ENCODE results near the gene EFR3B.

Gene EFR3B

DNA sequence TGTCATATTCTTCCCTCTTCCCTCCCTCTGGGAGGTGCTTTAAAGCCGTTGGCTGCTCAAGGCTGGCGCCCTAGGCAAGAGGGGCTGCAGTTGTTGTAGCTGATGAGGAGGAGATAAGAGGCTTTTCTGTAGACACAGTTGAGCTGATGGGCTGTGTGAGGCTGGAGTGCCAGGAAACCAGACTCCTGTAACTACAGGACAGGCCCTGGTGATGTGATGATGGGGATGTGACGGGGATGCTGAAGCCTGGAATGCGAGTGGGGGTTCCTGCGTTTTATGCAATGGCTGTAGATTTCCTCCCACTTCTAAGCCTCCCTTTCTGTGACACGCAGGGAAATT lies 5.7 kb upstream of the EFR3B start:
- Histone ChIP-seq H3K36me3 (ENCODE audit: control insufficient read depth, insufficient read depth, low read length, severe bottlenecking) (no peaks in the 10 kb centered on the region), H3K9me3 (ENCODE audit: control insufficient read depth, low read length) (peaks cover 4% of the 10 kb centered on the region), H3K27me3 (replicated peaks; ENCODE audit: control insufficient read depth, insufficient read depth, low read length) (peaks cover 12% of the 10 kb centered on the region), H3K4me3 (ENCODE audit: low read length) (no peak overlapping the region), H3K4me1 (ENCODE audit: control insufficient read depth, insufficient read depth, low read length) (peaks cover under 1% of the 10 kb centered on the region), H3K9ac (ENCODE audit: low read length) (no peak overlapping the region)
- no peak for DNase-seq (ENCODE audit: low read depth)

DNA sequence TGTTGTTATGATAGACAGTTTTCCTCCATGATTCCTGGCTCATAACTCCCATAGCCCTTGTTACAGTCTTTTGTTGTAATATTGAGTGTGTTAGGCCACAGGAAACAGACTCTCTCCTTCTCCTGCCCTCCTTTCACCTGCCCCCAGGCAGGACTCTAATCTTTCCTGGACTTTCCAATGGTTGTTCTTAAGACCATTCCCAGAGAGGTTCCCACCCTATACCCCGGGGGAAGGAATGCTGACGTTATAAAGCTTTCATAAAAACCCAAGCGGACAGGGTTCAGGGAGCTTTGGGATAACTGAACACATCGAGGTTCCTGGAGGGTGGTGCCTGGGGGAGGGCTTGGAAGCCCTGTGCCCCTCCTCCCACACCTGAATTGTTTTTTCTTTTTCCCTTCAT lies 2.8 kb upstream of the EFR3B start:
- DNase-seq (ENCODE audit: low read depth), result no peak
- no peak overlapping the region for H3K4me3 ChIP-seq (ENCODE audit: low read length)
- peaks cover 12% of the 10 kb centered on the region for H3K27me3 ChIP-seq (replicated peaks; ENCODE audit: control insufficient read depth, insufficient read depth, low read length)
- peaks cover 18% of the 10 kb centered on the region for H3K4me1 ChIP-seq (ENCODE audit: control insufficient read depth, insufficient read depth, low read length)
- H3K36me3 ChIP-seq (ENCODE audit: control insufficient read depth, insufficient read depth, low read length, severe bottlenecking), result no peaks in the 10 kb centered on the region
- H3K9me3 ChIP-seq (ENCODE audit: control insufficient read depth, low read length), result peaks cover 3% of the 10 kb centered on the region
- H3K9ac ChIP-seq (ENCODE audit: low read length), result no peak overlapping the region

DNA sequence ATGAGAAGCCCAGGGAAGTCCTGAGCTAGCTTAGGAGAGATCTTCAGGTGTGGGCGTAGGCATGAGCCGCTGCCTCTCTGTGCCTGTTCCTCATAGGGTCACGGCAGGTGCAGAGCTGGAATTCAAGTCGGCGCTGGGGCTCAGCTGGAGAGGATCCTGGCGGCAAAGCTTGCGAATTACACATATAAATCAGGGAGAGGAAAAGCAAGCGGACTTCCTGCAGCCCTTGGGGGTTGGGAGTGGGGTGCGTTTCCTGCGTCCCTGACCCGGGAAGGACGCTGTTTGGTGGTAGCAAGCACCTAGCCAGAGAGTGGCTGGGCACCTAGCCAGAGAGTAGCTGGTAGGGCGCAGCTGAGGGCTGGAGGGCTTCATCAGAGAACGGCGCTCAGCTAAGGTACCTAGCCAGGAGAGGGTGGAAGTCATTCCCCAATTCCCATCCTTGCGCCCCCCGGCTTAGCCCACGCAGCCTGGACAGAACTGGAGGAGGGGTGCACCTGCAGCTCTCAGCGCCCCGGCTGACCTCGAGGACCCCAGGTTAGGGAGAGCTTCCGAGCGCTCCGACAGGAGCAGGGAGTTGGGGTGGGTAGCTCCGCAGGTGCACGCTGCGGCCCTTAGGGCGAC lies 459 bp upstream of the EFR3B start:
- DNase-seq (ENCODE audit: low read depth), result peak; percentile 70
- Histone ChIP-seq H3K9me3 (ENCODE audit: control insufficient read depth, low read length) (no peaks in the 10 kb centered on the region), H3K27me3 (replicated peaks; ENCODE audit: control insufficient read depth, insufficient read depth, low read length) (peaks cover 3% of the 10 kb centered on the region), H3K9ac (ENCODE audit: low read length) (no peak overlapping the region), H3K4me3 (ENCODE audit: low read length) (peak overlapping the region; percentile 77), H3K36me3 (ENCODE audit: control insufficient read depth, insufficient read depth, low read length, severe bottlenecking) (no peaks in the 10 kb centered on the region), H3K4me1 (ENCODE audit: control insufficient read depth, insufficient read depth, low read length) (peaks cover 18% of the 10 kb centered on the region)

DNA sequence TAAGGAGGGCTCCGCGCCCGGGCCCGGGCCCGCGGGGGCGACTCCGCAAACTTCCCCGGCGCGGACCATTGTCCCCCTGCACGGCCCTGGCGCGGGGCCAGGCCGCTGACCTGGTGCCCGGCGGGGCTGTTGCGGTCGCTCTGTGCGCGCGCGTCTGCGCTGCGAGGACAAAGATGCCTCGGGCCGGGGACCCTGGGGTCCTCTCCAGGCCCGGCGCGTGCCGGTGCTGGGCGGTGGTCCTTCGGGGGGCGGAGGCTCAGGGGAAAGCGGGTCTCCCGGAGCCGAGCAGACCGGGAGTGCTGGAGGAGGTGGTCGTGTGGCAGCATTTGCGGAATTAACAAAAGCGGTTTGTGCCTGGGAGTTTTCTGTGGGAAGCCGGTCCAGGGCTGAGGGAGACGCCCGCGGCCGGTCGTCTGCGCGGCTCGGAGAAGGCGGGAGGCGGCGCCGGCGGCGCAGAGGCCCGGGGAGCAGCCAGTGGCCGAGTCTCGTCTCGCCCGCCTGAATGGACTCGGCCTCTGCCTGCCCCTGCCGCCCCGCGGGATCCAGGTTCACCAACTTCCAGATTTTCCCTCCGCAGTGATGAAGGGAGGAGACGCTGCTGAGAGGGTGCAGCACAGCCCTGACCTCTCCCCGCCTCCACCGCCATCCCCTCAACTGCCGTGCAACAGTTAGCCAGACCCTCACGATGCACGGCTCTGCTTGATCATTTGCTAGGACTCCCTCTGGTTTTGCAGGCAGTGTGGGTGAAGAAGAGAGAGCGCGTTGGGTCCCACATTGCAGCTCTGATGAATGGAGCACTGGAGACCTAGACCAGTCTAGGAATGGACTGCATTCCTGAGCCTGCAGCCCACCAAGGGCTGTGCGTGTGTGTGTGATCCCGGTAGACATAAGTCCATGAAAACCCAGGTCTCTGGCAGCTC lies 705 bp downstream of the EFR3B start:
- Histone ChIP-seq H3K27me3 (replicated peaks; ENCODE audit: control insufficient read depth, insufficient read depth, low read length) (peaks cover 3% of the 10 kb centered on the region), H3K4me1 (ENCODE audit: control insufficient read depth, insufficient read depth, low read length) (peaks cover 18% of the 10 kb centered on the region), H3K4me3 (ENCODE audit: low read length) (peak overlapping the region; percentile 79), H3K36me3 (ENCODE audit: control insufficient read depth, insufficient read depth, low read length, severe bottlenecking) (no peaks in the 10 kb centered on the region), H3K9ac (ENCODE audit: low read length) (peak overlapping the region; percentile 77), H3K9me3 (ENCODE audit: control insufficient read depth, low read length) (no peaks in the 10 kb centered on the region)
- peak; percentile 74 for DNase-seq (ENCODE audit: low read depth)

DNA sequence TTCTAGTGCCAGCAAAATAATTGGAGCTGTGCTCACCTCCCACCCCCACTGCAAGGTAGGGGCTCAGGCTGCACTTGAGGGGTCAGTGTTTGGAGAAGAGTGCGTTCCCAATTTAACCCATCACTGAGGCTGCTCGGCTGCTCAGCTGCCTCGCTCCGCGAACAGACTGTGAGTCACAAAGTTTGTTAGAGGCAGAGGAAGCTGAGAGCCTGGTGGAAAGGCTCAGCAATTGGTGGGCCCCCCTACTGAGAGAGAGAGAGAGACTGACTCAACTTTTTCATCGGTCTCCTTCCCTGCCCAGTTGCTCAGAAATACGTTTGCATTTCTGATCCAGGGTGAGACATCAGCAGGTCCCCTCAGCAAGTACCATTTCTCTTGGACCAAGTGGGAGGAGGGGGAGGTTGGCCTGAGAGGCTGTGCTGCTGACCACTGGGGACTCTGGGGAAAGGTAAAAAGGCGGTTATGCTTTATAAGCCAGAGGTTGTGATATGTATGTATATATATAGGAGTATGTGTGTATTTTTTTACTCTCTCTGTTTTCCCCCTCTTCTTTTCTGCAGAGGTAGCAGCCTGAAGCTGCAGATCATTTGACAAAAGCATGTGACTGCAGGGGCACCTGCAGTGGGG lies 1.5 kb downstream of the EFR3B start:
- H3K9me3 ChIP-seq (ENCODE audit: control insufficient read depth, low read length), result no peaks in the 10 kb centered on the region
- no peaks in the 10 kb centered on the region for H3K36me3 ChIP-seq (ENCODE audit: control insufficient read depth, insufficient read depth, low read length, severe bottlenecking)
- peak overlapping the region; percentile 79 for H3K4me3 ChIP-seq (ENCODE audit: low read length)
- H3K4me1 ChIP-seq (ENCODE audit: control insufficient read depth, insufficient read depth, low read length), result peaks cover 18% of the 10 kb centered on the region
- DNase-seq (ENCODE audit: low read depth), result peak; percentile 73
- peaks cover 3% of the 10 kb centered on the region for H3K27me3 ChIP-seq (replicated peaks; ENCODE audit: control insufficient read depth, insufficient read depth, low read length)
- H3K9ac ChIP-seq (ENCODE audit: low read length), result peak overlapping the region; percentile 77

DNA sequence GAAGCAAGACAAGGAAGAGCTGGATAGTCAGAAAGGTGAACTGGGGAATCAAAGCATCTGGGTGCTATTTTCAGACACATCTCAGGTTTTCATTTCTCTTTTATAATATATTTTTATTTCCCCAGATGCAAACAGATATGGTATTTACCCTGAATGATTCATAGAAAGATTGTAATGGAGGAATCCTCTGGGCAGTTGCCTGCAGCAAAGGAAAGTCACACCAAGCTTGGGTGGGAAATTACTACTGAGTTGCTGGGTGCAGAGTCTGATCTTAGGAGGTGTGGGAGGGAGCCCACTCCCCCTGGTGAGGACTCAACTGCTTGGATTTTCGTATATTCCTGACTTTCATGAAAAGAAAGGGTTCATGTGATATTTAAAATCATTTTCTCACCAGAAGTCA lies 2.1 kb downstream of the EFR3B start:
- peaks cover 18% of the 10 kb centered on the region for H3K4me1 ChIP-seq (ENCODE audit: control insufficient read depth, insufficient read depth, low read length)
- peaks cover 3% of the 10 kb centered on the region for H3K27me3 ChIP-seq (replicated peaks; ENCODE audit: control insufficient read depth, insufficient read depth, low read length)
- peak; percentile 9 for DNase-seq (ENCODE audit: low read depth)
- H3K9ac ChIP-seq (ENCODE audit: low read length), result no peak overlapping the region
- no peaks in the 10 kb centered on the region for H3K9me3 ChIP-seq (ENCODE audit: control insufficient read depth, low read length)
- H3K4me3 ChIP-seq (ENCODE audit: low read length), result no peak overlapping the region
- H3K36me3 ChIP-seq (ENCODE audit: control insufficient read depth, insufficient read depth, low read length, severe bottlenecking), result no peaks in the 10 kb centered on the region

DNA sequence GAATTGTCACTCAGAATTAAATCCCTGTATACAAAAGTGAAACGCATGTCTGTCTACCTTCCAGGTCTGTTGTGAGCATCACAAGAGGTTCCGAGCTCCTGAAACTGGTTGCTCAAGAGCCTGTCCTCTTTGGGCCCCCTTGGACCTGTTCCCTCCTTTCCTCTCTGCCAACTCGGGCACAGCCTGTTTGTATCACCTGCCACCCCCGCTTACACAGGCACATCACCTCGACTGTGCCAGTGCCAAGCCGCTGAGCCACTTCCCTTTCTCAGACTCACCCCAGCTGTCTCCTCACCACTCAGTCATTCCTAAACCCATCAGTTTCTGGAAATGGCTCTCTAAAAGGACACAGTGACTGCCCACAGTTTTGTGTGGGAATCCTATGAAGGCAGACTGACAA lies 3.1 kb downstream of the EFR3B start:
- Histone ChIP-seq H3K9ac (ENCODE audit: low read length) (no peak overlapping the region), H3K36me3 (ENCODE audit: control insufficient read depth, insufficient read depth, low read length, severe bottlenecking) (no peaks in the 10 kb centered on the region), H3K27me3 (replicated peaks; ENCODE audit: control insufficient read depth, insufficient read depth, low read length) (peaks cover 3% of the 10 kb centered on the region), H3K9me3 (ENCODE audit: control insufficient read depth, low read length) (no peaks in the 10 kb centered on the region), H3K4me1 (ENCODE audit: control insufficient read depth, insufficient read depth, low read length) (peaks cover 18% of the 10 kb centered on the region), H3K4me3 (ENCODE audit: low read length) (no peak overlapping the region)
- no peak for DNase-seq (ENCODE audit: low read depth)

DNA sequence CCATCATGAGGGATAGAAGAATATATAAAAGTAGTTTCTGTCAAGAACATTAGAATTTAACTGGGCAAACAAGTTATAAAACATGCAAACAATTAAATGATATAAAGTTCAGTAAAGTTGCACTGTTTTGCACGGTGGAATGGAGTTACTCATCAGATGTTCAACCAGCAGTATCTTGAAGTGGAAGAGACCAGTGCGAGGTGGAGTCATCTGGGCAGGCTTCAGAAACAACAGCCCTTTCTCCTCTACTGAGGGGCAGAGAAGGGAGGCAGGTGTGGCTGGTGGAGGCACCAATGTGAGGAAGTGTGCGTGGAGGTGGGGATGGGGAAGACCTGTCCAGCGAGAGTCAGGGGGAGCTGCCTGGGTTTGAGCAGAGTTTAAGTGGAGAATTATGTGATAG lies 7.5 kb downstream of the EFR3B start:
- no peaks in the 10 kb centered on the region for H3K36me3 ChIP-seq (ENCODE audit: control insufficient read depth, insufficient read depth, low read length, severe bottlenecking)
- H3K4me3 ChIP-seq (ENCODE audit: low read length), result no peak overlapping the region
- H3K9me3 ChIP-seq (ENCODE audit: control insufficient read depth, low read length), result no peaks in the 10 kb centered on the region
- H3K4me1 ChIP-seq (ENCODE audit: control insufficient read depth, insufficient read depth, low read length), result no peaks in the 10 kb centered on the region
- H3K27me3 ChIP-seq (replicated peaks; ENCODE audit: control insufficient read depth, insufficient read depth, low read length), result no peaks in the 10 kb centered on the region
- no peak for DNase-seq (ENCODE audit: low read depth)
- no peak overlapping the region for H3K9ac ChIP-seq (ENCODE audit: low read length)

DNA sequence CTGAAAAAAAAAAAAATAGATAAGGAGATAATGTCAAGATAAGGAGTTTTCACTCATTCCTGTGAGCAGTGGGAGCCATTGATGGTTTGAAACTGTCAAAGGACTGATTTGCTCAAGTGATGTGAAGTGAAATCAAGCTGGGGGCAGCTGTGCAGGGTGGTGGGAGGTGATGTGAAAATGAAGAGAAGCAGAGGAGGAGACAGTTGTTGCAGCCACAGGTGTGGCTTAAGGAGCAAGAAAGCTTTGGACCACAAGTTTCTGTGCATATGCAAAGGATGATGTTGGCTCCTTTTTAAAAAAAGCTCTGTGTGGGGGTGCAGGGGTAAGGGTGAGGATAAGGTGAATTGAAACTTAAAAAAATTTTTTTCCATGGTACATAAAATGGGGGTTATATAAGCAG lies 8.3 kb downstream of the EFR3B start:
- H3K9me3 ChIP-seq (ENCODE audit: control insufficient read depth, low read length), result no peaks in the 10 kb centered on the region
- H3K9ac ChIP-seq (ENCODE audit: low read length), result no peak overlapping the region
- no peaks in the 10 kb centered on the region for H3K36me3 ChIP-seq (ENCODE audit: control insufficient read depth, insufficient read depth, low read length, severe bottlenecking)
- H3K4me1 ChIP-seq (ENCODE audit: control insufficient read depth, insufficient read depth, low read length), result no peaks in the 10 kb centered on the region
- H3K27me3 ChIP-seq (replicated peaks; ENCODE audit: control insufficient read depth, insufficient read depth, low read length), result no peaks in the 10 kb centered on the region
- no peak overlapping the region for H3K4me3 ChIP-seq (ENCODE audit: low read length)
- DNase-seq (ENCODE audit: low read depth), result no peak

DNA sequence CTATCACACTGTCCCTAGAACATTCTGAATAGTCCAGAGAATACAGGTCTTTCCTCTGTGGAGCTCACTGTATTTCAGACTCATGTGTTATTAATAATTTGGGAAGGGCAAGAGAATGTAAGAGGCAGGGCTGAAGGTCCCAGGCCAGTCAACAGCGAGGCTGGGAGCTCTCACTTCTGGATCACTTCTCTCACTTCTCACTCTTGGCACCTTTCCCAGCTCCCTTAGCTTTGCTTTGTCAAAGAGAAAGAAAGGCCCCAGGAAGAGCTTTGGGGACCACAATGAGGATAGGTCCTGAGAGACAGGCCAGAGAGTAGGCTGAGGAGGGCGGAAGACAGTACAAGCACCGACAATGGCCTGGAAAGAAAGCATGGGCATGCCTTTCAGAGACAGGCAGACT lies 11.2 kb downstream of the EFR3B start:
- H3K9me3 ChIP-seq (ENCODE audit: control insufficient read depth, low read length), result no peaks in the 10 kb centered on the region
- DNase-seq (ENCODE audit: low read depth), result no peak
- H3K4me3 ChIP-seq (ENCODE audit: low read length), result no peak overlapping the region
- no peak overlapping the region for H3K9ac ChIP-seq (ENCODE audit: low read length)
- no peaks in the 10 kb centered on the region for H3K36me3 ChIP-seq (ENCODE audit: control insufficient read depth, insufficient read depth, low read length, severe bottlenecking)
- no peaks in the 10 kb centered on the region for H3K27me3 ChIP-seq (replicated peaks; ENCODE audit: control insufficient read depth, insufficient read depth, low read length)
- no peaks in the 10 kb centered on the region for H3K4me1 ChIP-seq (ENCODE audit: control insufficient read depth, insufficient read depth, low read length)

DNA sequence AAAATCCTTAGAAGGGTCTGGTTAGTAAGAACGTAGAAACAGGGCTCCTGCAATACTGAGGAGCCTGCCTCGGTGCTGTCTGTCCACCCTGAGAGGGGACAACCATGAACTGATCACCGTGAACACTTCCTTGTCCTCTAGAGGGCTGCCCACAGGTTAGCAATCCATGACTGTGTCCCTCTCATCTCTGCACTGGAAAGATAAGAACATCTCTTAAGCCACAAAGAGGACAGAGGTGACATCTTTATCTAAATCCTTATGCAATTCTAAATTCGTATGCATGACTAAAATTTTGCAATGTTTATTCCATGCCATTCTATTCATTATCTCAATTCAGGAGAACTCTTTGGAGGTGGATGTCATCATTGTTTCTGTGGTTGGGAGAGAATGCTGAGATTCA lies 12.8 kb downstream of the EFR3B start:
- H3K4me1 ChIP-seq (ENCODE audit: control insufficient read depth, insufficient read depth, low read length), result no peaks in the 10 kb centered on the region
- no peaks in the 10 kb centered on the region for H3K27me3 ChIP-seq (replicated peaks; ENCODE audit: control insufficient read depth, insufficient read depth, low read length)
- no peaks in the 10 kb centered on the region for H3K9me3 ChIP-seq (ENCODE audit: control insufficient read depth, low read length)
- no peak for DNase-seq (ENCODE audit: low read depth)
- no peak overlapping the region for H3K9ac ChIP-seq (ENCODE audit: low read length)
- no peaks in the 10 kb centered on the region for H3K36me3 ChIP-seq (ENCODE audit: control insufficient read depth, insufficient read depth, low read length, severe bottlenecking)
- no peak overlapping the region for H3K4me3 ChIP-seq (ENCODE audit: low read length)

Measured in adipocyte (in vitro differentiated cells).